ENCODE measurements around the gene WFS1. TPM values are rescaled to one million over a fixed set of nuclear protein-coding genes. Genes with fewer than 3 reads are reported as not detected.
A peak's percentile ranks its signal among the peaks of the same experiment; 100 is the strongest.

The WFS1 gene
- total RNA-seq, 1 experiment from 2014 or later = 21.5 TPM

GRCh38 chr4:6271701-6272465, 2.2 kb downstream of the WFS1 start:
- Histone ChIP-seq H3K36me3 (ENCODE audit: control insufficient read depth in 1 of 2, insufficient read depth in 2 of 2, low read length in 2 of 2) (no peaks in the 10 kb centered on the region), H3K4me3 (replicated peaks in 1 of 2; ENCODE audit: low read depth in 1 of 2, low read length in 2 of 2) (no peak overlapping the region), H3K9ac (ENCODE audit: low read length) (peak overlapping the region; percentile 40; the same call in 1 of the 2 replicates), H2AFZ (ENCODE audit: low read depth, low read length, poor library complexity, severe bottlenecking) (no peak overlapping the region), H3K27me3 (ENCODE audit: insufficient read depth, low read length) (no peaks in the 10 kb centered on the region), H3K4me2 (ENCODE audit: low read length) (peak overlapping the region; percentile 77), H3K9me3 (ENCODE audit: control insufficient read depth in 1 of 2, insufficient read depth in 1 of 2, low read depth in 1 of 2, low read length in 2 of 2) (no peaks in the 10 kb centered on the region), H3K79me2 (ENCODE audit: insufficient read depth, low read length) (peaks cover 6% of the 10 kb centered on the region; the same call in 1 of the 2 replicates), H3K27ac (ENCODE audit: low read depth, low read length) (no peak overlapping the region; the same call in 1 of the 2 replicates), H3K9me2 (ENCODE audit: insufficient read depth) (no peaks in the 10 kb centered on the region), H4K20me1 (ENCODE audit: insufficient read depth) (no peaks in the 10 kb centered on the region), H3K4me1 (ENCODE audit: control insufficient read depth in 1 of 2, insufficient read depth in 2 of 2, low read length in 2 of 2) (peaks cover 39 to 43% of the 10 kb centered on the region in 2 experiments)
- ChIA-PET RAD21 (ENCODE audit: low non-redundant PET in 1 of 2, low total read pairs in 2 of 2, uncharacterized antibody in 2 of 2, unreplicated experiment in 2 of 2) (no interaction called here), POLR2A (no interaction called here), CTCF (interaction anchor here (1.1 kb wide), 1 partner anchor 8 kb away, joined by 4 read pairs; no protein-coding TSS in a partner anchor)
- intact Hi-C loops (cut with micrococcal nuclease) = no loop called here
- BruUV-seq (replicated peaks) = no TSS peak
- no peak for TF ChIP-seq FOSL1 (IDR thresholded peaks at IDR 0.05; ENCODE audit: low read depth)
- no peak for TF ChIP-seq EZH2phosphoT487 (IDR thresholded peaks at IDR 0.05; ENCODE audit: borderline replicate concordance)
- no peak for TF ChIP-seq CEBPB (IDR thresholded peaks at IDR 0.05; ENCODE audit: low read depth)
- TF ChIP-seq POLR2AphosphoS5 (IDR thresholded peaks at IDR 0.05; ENCODE audit: low read depth, low read length) = no peak
- no peak for TF ChIP-seq EZH2 (IDR thresholded peaks at IDR 0.05)
- no peak for TF ChIP-seq SIN3A (IDR thresholded peaks at IDR 0.05; ENCODE audit: low read depth)
- no peak for TF ChIP-seq JUND (IDR thresholded peaks at IDR 0.05)
- TF ChIP-seq SRF (IDR thresholded peaks at IDR 0.05; ENCODE audit: low read depth) = no peak
- no peak for TF ChIP-seq ZBTB33 (IDR thresholded peaks at IDR 0.05; ENCODE audit: extremely low read depth, insufficient replicate concordance, low read length)
- TF ChIP-seq TCF7L2 (IDR thresholded peaks at IDR 0.05; ENCODE audit: borderline replicate concordance, extremely low read depth, insufficient read depth, insufficient read length) = no peak
- no peak for TF ChIP-seq EGR1 (IDR thresholded peaks at IDR 0.05; ENCODE audit: low read depth)
- no peak for TF ChIP-seq YY1 (IDR thresholded peaks at IDR 0.05; ENCODE audit: extremely low read depth, insufficient replicate concordance, low read depth, low read length)
- TF ChIP-seq RAD21 (IDR thresholded peaks at IDR 0.05; ENCODE audit: low read depth) = no peak
- TF ChIP-seq ELF1 (IDR thresholded peaks at IDR 0.05; ENCODE audit: borderline replicate concordance, low read depth) = no peak
- TF ChIP-seq POLR2A (IDR thresholded peaks at IDR 0.05; ENCODE audit: borderline replicate concordance, extremely low read depth, insufficient read depth, insufficient read length) = no peak
- TF ChIP-seq SP1 (IDR thresholded peaks at IDR 0.05; ENCODE audit: low read depth) = no peak
- no peak for TF ChIP-seq CBX3 (IDR thresholded peaks at IDR 0.05; ENCODE audit: low read depth)
- no peak for TF ChIP-seq ZFX (IDR thresholded peaks at IDR 0.05)
- no peak for DNase-seq (ENCODE audit: low read depth, low spot score)
- ATAC-seq = no peak

All from HCT116 (cell line).